Right renal cortex interstitium (tissue), 3 donors: ENCODE data around the gene RAB2B. TPM values are rescaled to one million over a fixed set of nuclear protein-coding genes. Genes with fewer than 3 reads are reported as not detected.

ENCODE experiments used
- polyA plus RNA-seq, 3 donors: library from polyadenylated mRNA; unstranded; fragments of 120-200 nt; gene quantifications; one replicate each; pipeline ENCODE4 v1.2.1, GENCODE V29; 2013; ENCODE audit not compliant: insufficient read length in 3 of 3

The RAB2B gene
- polyA plus RNA-seq, 3 donors, result 40.0 to 42.5 (median 42.1) TPM

Other genes starting within 250 kb of the RAB2B start
- gene HNRNPC, start 207.5 kb downstream of the RAB2B start, polyA plus RNA-seq, result 1,000 to 10,000 TPM; 1,019 to 1,090 (median 1,089) TPM
- gene RPGRIP1, start 196.9 kb downstream of the RAB2B start, polyA plus RNA-seq, result under 1 TPM; 0.39 to 0.65 (median 0.47) TPM
- 100 to 1,000 TPM; 151 to 160 (median 158) TPM for gene SUPT16H, start 92.9 kb downstream of the RAB2B start, polyA plus RNA-seq
- 10 to 100 TPM; 75.2 to 78.5 (median 76.0) TPM for gene CHD8, start 20.8 kb downstream of the RAB2B start, polyA plus RNA-seq
- gene TOX4, start 236 bp upstream of the RAB2B start, polyA plus RNA-seq, result 10 to 100 TPM; 61.7 to 64.5 (median 62.0) TPM
- 10 to 100 TPM; 91.1 to 99.6 (median 99.0) TPM for gene METTL3, start 34.4 kb upstream of the RAB2B start, polyA plus RNA-seq
- gene SALL2, start 49.4 kb upstream of the RAB2B start, polyA plus RNA-seq, result 10 to 100 TPM; 61.2 to 66.5 (median 65.4) TPM
- gene OR10G3, start 103.1 kb upstream of the RAB2B start, polyA plus RNA-seq, result not detected
- not detected for gene OR10G2, start 158.0 kb upstream of the RAB2B start, polyA plus RNA-seq
- gene OR4E2, start 176.9 kb upstream of the RAB2B start, polyA plus RNA-seq, result not detected
- gene OR4E1, start 196.9 kb upstream of the RAB2B start, polyA plus RNA-seq, result under 1 TPM in 1 of 3 donors, not detected in 2; 0.08 TPM